ENCODE measurements around the gene MOB3B. TPM values are rescaled to one million over a fixed set of nuclear protein-coding genes. Genes with fewer than 3 reads are reported as not detected.

MOB3B gene
- total and polyA plus RNA-seq, 2 of the 13 experiments (the other 11 are each of a cell fraction or from before 2014, with no cell fraction given), result 0.03 to 0.09 TPM

- TF ChIP-seq GPBP1L1 (CRISPR knock-in tag; IDR thresholded peaks at IDR 0.05), result no peak
- no peak for TF ChIP-seq AKNA (CRISPR knock-in tag; IDR thresholded peaks at IDR 0.05; ENCODE audit: borderline replicate concordance)
- no peak for TF ChIP-seq BCL6 (CRISPR knock-in tag; IDR thresholded peaks at IDR 0.05)
Measured at GRCh38 chr9:27310582-27310981, 219.0 kb downstream of the MOB3B start (continued).

- Histone ChIP-seq H3K9me3 (ENCODE audit: low read length) (no peaks in the 10 kb centered on the region), H3K27ac (ENCODE audit: extremely low read length, insufficient read depth, low read length) (no peak overlapping the region), H3K36me3 (replicated peaks in 1 of 2; ENCODE audit: control insufficient read depth in 1 of 2, insufficient read depth in 2 of 2, low read length in 2 of 2) (no peaks in the 10 kb centered on the region), H3K4me2 (ENCODE audit: low read depth, low read length) (no peak overlapping the region), H4K20me1 (ENCODE audit: insufficient read depth, low read length) (no peaks in the 10 kb centered on the region), H3K27me3 (ENCODE audit: control insufficient read depth in 1 of 2, insufficient read depth in 2 of 2, low read length in 2 of 2) (peaks cover 0 to 6% of the 10 kb centered on the region in 2 experiments; a peak in 1 of 5 replicates), H3K4me1 (ENCODE audit: insufficient read depth, low read length) (no peaks in the 10 kb centered on the region), H3K4me3 (replicated peaks in 1 of 3; ENCODE audit: insufficient read depth in 1 of 3, low read depth in 2 of 3, low read length in 3 of 3) (no peak overlapping the region), H2AFZ (ENCODE audit: low read length) (no peak overlapping the region), H3K9ac (ENCODE audit: insufficient read depth, low read depth, low read length) (no peak overlapping the region), H3K79me2 (ENCODE audit: insufficient read depth, low read length) (no peaks in the 10 kb centered on the region)
- ChIA-PET CTCF (ENCODE audit: low intra/inter-chr PET ratio, low total read pairs) (no interaction called here), POLR2A (no interaction called here)
- WGBS (ENCODE audit: low lambda C conversion rate), result 4% methylated on average over 4 of the region's 4 CpGs
- no TSS peak for BruUV-seq (replicated peaks)
- in situ Hi-C loops (cut with HindIII; ENCODE audit: extremely low pct_ligation_motif_present, low pct_unique_long_range_greater_than_20kb) (no loop called here), intact Hi-C loops (cut with micrococcal nuclease; ENCODE audit: unreplicated experiment) (no loop called here)
- DNase-seq (ENCODE audit: low spot score) (no peak), FAIRE-seq (no peak), ATAC-seq (no peak)
- TF ChIP-seq ZMAT5 (CRISPR knock-in tag; IDR thresholded peaks at IDR 0.05; ENCODE audit: borderline replicate concordance, low read depth) (no peak), RELA (CRISPR knock-in tag; IDR thresholded peaks at IDR 0.05) (no peak), NRL (CRISPR knock-in tag; IDR thresholded peaks at IDR 0.05; ENCODE audit: borderline replicate concordance) (no peak), CBX2 (IDR thresholded peaks at IDR 0.05; ENCODE audit: low read depth, low read length) (no peak), CBX2 (CRISPR knock-in tag; IDR thresholded peaks at IDR 0.05; ENCODE audit: low read depth) (no peak), PBX3 (CRISPR knock-in tag; IDR thresholded peaks at IDR 0.05; ENCODE audit: borderline replicate concordance) (no peak), ZNF788 (CRISPR knock-in tag; IDR thresholded peaks at IDR 0.05; ENCODE audit: borderline replicate concordance) (no peak), ZNF44 (CRISPR knock-in tag; IDR thresholded peaks at IDR 0.05) (no peak), HDAC1 (CRISPR knock-in tag; IDR thresholded peaks at IDR 0.05) (no peak), SRSF4 (IDR thresholded peaks at IDR 0.05; ENCODE audit: low read depth, low read length, poor library complexity, severe bottlenecking) (no peak)
Measured at GRCh38 chr9:27308691-27309390, 220.8 kb downstream of the MOB3B start.

Measured in HepG2 (cell line).